DOHH2 (cell line): Measurements from ENCODE around the gene FGGY.
"Not testable (repeated sequence)": the region's sequence is repeated elsewhere in the genome, so short reads cannot be mapped to it uniquely, and the experiment has no call there.

Experiments
- H3F3A ChIP-seq: fragments of 200-600 bp; sonication (generic), shearing (Covaris generic); 2 replicates; pipeline ENCODE4 v1.6.0; 2016; ENCODE audit warnings: antibody characterized with exemption, mild to moderate bottlenecking; ENCODE audit not compliant: control insufficient read depth, insufficient read depth
- H3K27ac ChIP-seq: fragments of 200-600 bp; sonication (generic); 2 replicates; pipeline ENCODE4 v1.5.1; 2014; ENCODE audit warnings: low read depth, mild to moderate bottlenecking, low read length, moderate library complexity
- H3K27me3 ChIP-seq: fragments of 200-600 bp; sonication (generic); 2 replicates; pipeline ENCODE4 v1.6.1; 2014; ENCODE audit warnings: mild to moderate bottlenecking, low read length, mixed read lengths; ENCODE audit not compliant: control insufficient read depth
- H3K36me3 ChIP-seq: fragments of 200-600 bp; sonication (generic); 2 replicates; pipeline ENCODE4 v1.6.1; 2014; ENCODE audit warnings: mild to moderate bottlenecking, low read length, moderate library complexity, mixed read lengths; ENCODE audit not compliant: control insufficient read depth
- H3K4me1 ChIP-seq: fragments of 200-600 bp; sonication (generic); 2 replicates; pipeline ENCODE4 v1.6.1; 2014; ENCODE audit warnings: mild to moderate bottlenecking, low read length, mixed read lengths; ENCODE audit not compliant: control insufficient read depth
- H3K4me2 ChIP-seq: fragments of 200-600 bp; sonication (generic); 2 replicates; pipeline ENCODE4 v1.6.0; 2014; ENCODE audit warnings: mild to moderate bottlenecking, low read length, moderate library complexity
- H3K4me3 ChIP-seq: fragments of 200-600 bp; sonication (generic); 2 replicates; pipeline ENCODE4 v1.5.1; 2014; ENCODE audit warnings: mild to moderate bottlenecking, low read length, mixed read lengths
- H3K79me2 ChIP-seq: fragments of 200-600 bp; sonication (generic); 2 replicates; pipeline ENCODE4 v1.6.1; 2014; ENCODE audit warnings: mild to moderate bottlenecking, low read length, mixed read lengths; ENCODE audit not compliant: control insufficient read depth
- H3K9me2 ChIP-seq: fragments of 200-600 bp; sonication (generic); replicated peaks from 2 replicates; pipeline ENCODE4 v1.6.1; 2014; ENCODE audit warnings: mild to moderate bottlenecking, low read length, mixed read lengths; ENCODE audit not compliant: control insufficient read depth
- H3K9me3 ChIP-seq: fragments of 200-600 bp; sonication (generic); 2 replicates; pipeline ENCODE4 v1.6.1; 2014; ENCODE audit warnings: antibody characterized with exemption, low read length, mixed read lengths; ENCODE audit not compliant: control insufficient read depth, insufficient read depth
- H4K20me1 ChIP-seq: fragments of 200-600 bp; sonication (generic); 2 replicates; pipeline ENCODE4 v1.6.0; 2014; ENCODE audit warnings: low read depth, mild to moderate bottlenecking, antibody characterized with exemption, low read length, moderate library complexity; ENCODE audit not compliant: control insufficient read depth, insufficient read depth
- CTCF ChIP-seq: fragments of 200-600 bp; sonication (generic); IDR thresholded peaks from one replicate; pipeline ENCODE4 v1.5.1; 2014; ENCODE audit warnings: antibody characterized with exemption, mild to moderate bottlenecking, low read depth, low read length; ENCODE audit not compliant: poor library complexity, severe bottlenecking
- EZH2phosphoT487 ChIP-seq: fragments of 200-600 bp; sonication (generic); IDR thresholded peaks from 2 replicates; pipeline ENCODE4 v1.6.1; 2017; ENCODE audit warnings: borderline replicate concordance, mild to moderate bottlenecking, antibody characterized with exemption, low read length, moderate library complexity, mixed read lengths

Gene FGGY

GRCh38 chr1:59605761-59606160, 308.9 kb downstream of the FGGY start:
- no peaks in the 10 kb centered on the region for H3K9me2 ChIP-seq
- H3K4me2 ChIP-seq, result no peak overlapping the region
- H3K36me3 ChIP-seq, result no peaks in the 10 kb centered on the region
- H4K20me1 ChIP-seq, result no peaks in the 10 kb centered on the region
- H3K4me3 ChIP-seq, result no peak overlapping the region
- H3F3A ChIP-seq, result no peaks in the 10 kb centered on the region
- TF ChIP-seq EZH2phosphoT487 (no peak), CTCF (no peak)
- no peak overlapping the region for H3K27ac ChIP-seq
- H3K27me3 ChIP-seq, result no peaks in the 10 kb centered on the region
- no peaks in the 10 kb centered on the region for H3K9me3 ChIP-seq
- no peaks in the 10 kb centered on the region for H3K79me2 ChIP-seq
- no peaks in the 10 kb centered on the region for H3K4me1 ChIP-seq

GRCh38 chr1:59609245-59609644, 312.4 kb downstream of the FGGY start:
- H3K27me3 ChIP-seq, result no peaks in the 10 kb centered on the region
- no peak overlapping the region for H3K4me3 ChIP-seq
- no peaks in the 10 kb centered on the region for H3F3A ChIP-seq
- H3K9me2 ChIP-seq, result no peaks in the 10 kb centered on the region
- TF ChIP-seq CTCF, result no peak
- no peak for TF ChIP-seq EZH2phosphoT487
- no peaks in the 10 kb centered on the region for H3K4me1 ChIP-seq
- no peaks in the 10 kb centered on the region for H3K36me3 ChIP-seq
- H4K20me1 ChIP-seq, result no peaks in the 10 kb centered on the region
- no peak overlapping the region for H3K27ac ChIP-seq
- no peaks in the 10 kb centered on the region for H3K9me3 ChIP-seq
- H3K4me2 ChIP-seq, result no peak overlapping the region
- no peaks in the 10 kb centered on the region for H3K79me2 ChIP-seq

- H3K4me2 ChIP-seq, H3K4me3 ChIP-seq, H3K36me3 ChIP-seq: not testable (repeated sequence)
Observed at GRCh38 chr1:59610499-59610898, 313.6 kb downstream of the FGGY start.

GRCh38 chr1:59617434-59617833, 320.5 kb downstream of the FGGY start:
- H3K79me2 ChIP-seq, result no peaks in the 10 kb centered on the region
- H3K9me2 ChIP-seq, result no peaks in the 10 kb centered on the region
- TF ChIP-seq EZH2phosphoT487, result no peak
- TF ChIP-seq CTCF, result no peak
- H3K4me1 ChIP-seq, result no peaks in the 10 kb centered on the region
- no peak overlapping the region for H3K4me2 ChIP-seq
- no peaks in the 10 kb centered on the region for H3K9me3 ChIP-seq
- no peak overlapping the region for H3K4me3 ChIP-seq
- H3K27ac ChIP-seq, result no peak overlapping the region
- no peaks in the 10 kb centered on the region for H3K27me3 ChIP-seq
- no peaks in the 10 kb centered on the region for H3F3A ChIP-seq
- H3K36me3 ChIP-seq, result no peaks in the 10 kb centered on the region
- no peaks in the 10 kb centered on the region for H4K20me1 ChIP-seq

More at GRCh38 chr1:59610499-59610898, 313.6 kb downstream of the FGGY start:
- H4K20me1 ChIP-seq, H3K9me3 ChIP-seq, H3K27me3 ChIP-seq, H3K4me1 ChIP-seq, H3F3A ChIP-seq, H3K79me2 ChIP-seq, H3K9me2 ChIP-seq, H3K27ac ChIP-seq: not testable (repeated sequence)
